Fibroblast of lung (primary cell): ENCODE data around the gene TRMU. TPM values are rescaled to one million over a fixed set of nuclear protein-coding genes. Genes with fewer than 3 reads are reported as not detected.

Experiments used
- DNase-seq, 2 donors: peaks; one replicate each; pipeline versions ENCODE4 v3.0.0 to v3.0.0-alpha.2; 2010; ENCODE audit warnings: low read depth in 2 of 2
- H2AFZ ChIP-seq: 2 replicates; pipeline ENCODE4 v1.5.1; 2012; ENCODE audit warnings: low read length, control low read depth, inconsistent platforms
- H3K27ac ChIP-seq: 2 replicates; pipeline ENCODE4 v1.5.1; 2011; ENCODE audit warnings: low read length, control low read depth; ENCODE audit not compliant: insufficient read depth
- H3K27me3 ChIP-seq: 2 replicates; pipeline ENCODE4 v1.5.1; 2011; ENCODE audit warnings: mild to moderate bottlenecking, low read length; ENCODE audit not compliant: control insufficient read depth, insufficient read depth
- H3K36me3 ChIP-seq: 2 replicates; pipeline ENCODE4 v1.5.1; 2011; ENCODE audit warnings: low read length; ENCODE audit not compliant: control insufficient read depth, insufficient read depth
- H3K4me1 ChIP-seq: 2 replicates; pipeline ENCODE4 v1.5.1; 2011; ENCODE audit warnings: low read length; ENCODE audit not compliant: control insufficient read depth, insufficient read depth; ENCODE audit errors: extremely low read depth
- H3K4me2 ChIP-seq: 2 replicates; pipeline ENCODE4 v1.5.1; 2011; ENCODE audit warnings: low read length, control low read depth; ENCODE audit not compliant: insufficient read depth; ENCODE audit errors: extremely low read depth
- H3K4me3 ChIP-seq, 4 experiments: fragments of 200-600 bp in 1 of 4; sonication (generic) in 1 of 4; replicated peaks in 1 of 4; 2 replicates each; pipeline ENCODE4 v1.5.1; 2011 to 2016; ENCODE audit warnings: low read length in 4 of 4, low read depth in 3 of 4, mild to moderate bottlenecking in 3 of 4, control low read depth in 2 of 4, inconsistent platforms in 1 of 4, mixed read lengths in 1 of 4; ENCODE audit not compliant: insufficient read depth in 1 of 4; ENCODE audit errors: control extremely low read depth in 1 of 4
- H3K79me2 ChIP-seq: 2 replicates; pipeline ENCODE4 v1.5.1; 2012; ENCODE audit warnings: mild to moderate bottlenecking, low read length, inconsistent platforms; ENCODE audit not compliant: control insufficient read depth, insufficient read depth
- H3K9ac ChIP-seq: 2 replicates; pipeline ENCODE4 v1.5.1; 2011; ENCODE audit warnings: mild to moderate bottlenecking, low read length, control low read depth; ENCODE audit not compliant: insufficient read depth
- H3K9me3 ChIP-seq: 2 replicates; pipeline ENCODE4 v1.5.1; 2012; ENCODE audit warnings: low read depth, low read length; ENCODE audit not compliant: control insufficient read depth, insufficient read depth
- H4K20me1 ChIP-seq: 2 replicates; pipeline ENCODE4 v1.5.1; 2011; ENCODE audit warnings: low read length; ENCODE audit not compliant: control insufficient read depth, insufficient read depth; ENCODE audit errors: extremely low read depth
- CTCF ChIP-seq, 2 donors: IDR thresholded peaks in 1 of 2; conservative IDR thresholded peaks in 1 of 2; 1 replicate in 1 of 2; 2 replicates in 1 of 2; pipeline ENCODE4 v1.5.1; 2011 to 2012; ENCODE audit warnings: low read length in 2 of 2, control low read depth in 1 of 2, inconsistent platforms in 1 of 2, low read depth in 1 of 2, mild to moderate bottlenecking in 1 of 2
- EZH2 ChIP-seq: IDR thresholded peaks from 2 replicates; pipeline ENCODE4 v1.5.1; 2012; ENCODE audit warnings: low read length, control low read depth, mild to moderate bottlenecking; ENCODE audit errors: missing control alignments
- polyA plus RNA-seq, 2 donors: library from polyadenylated mRNA; depleted of rRNA in 1 of 2; stranded (reverse) in 1 of 2; unstranded in 1 of 2; fragments of >200 nt; gene quantifications; 2 replicates each; pipeline ENCODE4 v1.2.1, GENCODE V29; 2011 to 2012; ENCODE audit warnings: missing spikeins in 1 of 2
- total RNA-seq: library from RNA; depleted of rRNA; stranded (reverse); fragments of >200 nt; gene quantifications from 2 replicates; pipeline ENCODE4 v1.2.1, GENCODE V29; 2014

TRMU gene
- total and polyA plus RNA-seq, 2 donors (not counting 1 experiment from before 2014, with no cell fraction given), result 18.4 to 22.1 TPM

GRCh38 chr22:46378426-46379065 lies 43.0 kb downstream of the TRMU start:
- Histone ChIP-seq H3K79me2 (no peaks in the 10 kb centered on the region), H3K4me2 (no peak overlapping the region), H3K27ac (no peak overlapping the region), H3K36me3 (no peaks in the 10 kb centered on the region), H4K20me1 (no peaks in the 10 kb centered on the region), H2AFZ (no peak overlapping the region), H3K9me3 (no peaks in the 10 kb centered on the region), H3K4me3 (no peak overlapping the region), H3K27me3 (no peaks in the 10 kb centered on the region), H3K4me1 (no peaks in the 10 kb centered on the region), H3K9ac (no peak overlapping the region)
- TF ChIP-seq EZH2 (no peak), CTCF (conservative IDR thresholded peaks at IDR 0.05 in 1 of 2, IDR thresholded peaks at IDR 0.05 in 1 of 2; ENCODE audit: low read depth in 1 of 2, low read length in 2 of 2) (no peak)
- no peak for DNase-seq

GRCh38 chr22:46379066-46379930 lies 43.8 kb downstream of the TRMU start:
- Histone ChIP-seq H3K4me1 (no peaks in the 10 kb centered on the region), H3K36me3 (no peaks in the 10 kb centered on the region), H3K27me3 (no peaks in the 10 kb centered on the region), H3K9ac (no peak overlapping the region), H3K27ac (no peak overlapping the region), H3K4me2 (no peak overlapping the region), H3K79me2 (no peaks in the 10 kb centered on the region), H3K4me3 (no peak overlapping the region), H3K9me3 (no peaks in the 10 kb centered on the region), H2AFZ (no peak overlapping the region), H4K20me1 (no peaks in the 10 kb centered on the region)
- TF ChIP-seq EZH2, result no peak
- TF ChIP-seq CTCF (conservative IDR thresholded peaks at IDR 0.05 in 1 of 2, IDR thresholded peaks at IDR 0.05 in 1 of 2; ENCODE audit: low read depth in 1 of 2, low read length in 2 of 2), result no peak
- DNase-seq, result no peak

GRCh38 chr22:46380069-46380468 lies 44.6 kb downstream of the TRMU start:
- Histone ChIP-seq H3K4me3 (no peak overlapping the region), H2AFZ (no peak overlapping the region)
- no peak for TF ChIP-seq EZH2
- no peak for TF ChIP-seq CTCF (conservative IDR thresholded peaks at IDR 0.05 in 1 of 2, IDR thresholded peaks at IDR 0.05 in 1 of 2; ENCODE audit: low read depth in 1 of 2, low read length in 2 of 2)

More at GRCh38 chr22:46380069-46380468, 44.6 kb downstream of the TRMU start:
- H3K27ac ChIP-seq, result no peak overlapping the region
- no peaks in the 10 kb centered on the region for H3K4me1 ChIP-seq
- no peak for DNase-seq
- H3K4me2 ChIP-seq, result no peak overlapping the region
- no peaks in the 10 kb centered on the region for H3K9me3 ChIP-seq
- H3K9ac ChIP-seq, result no peak overlapping the region
- H3K36me3 ChIP-seq, result no peaks in the 10 kb centered on the region
- H4K20me1 ChIP-seq, result no peaks in the 10 kb centered on the region
- no peaks in the 10 kb centered on the region for H3K27me3 ChIP-seq
- H3K79me2 ChIP-seq, result no peaks in the 10 kb centered on the region
